Testis (tissue), 3 donors: ENCODE data around the gene C1QTNF3. TPM values are rescaled to one million over a fixed set of nuclear protein-coding genes. Genes with fewer than 3 reads are reported as not detected.

Experiments
- DNase-seq: peaks from one replicate; pipeline ENCODE4 v3.0.0-alpha.2; 2019
- H3K27ac ChIP-seq, 2 donors: fragments of 200-600 bp; sonication (generic); one replicate each; pipeline ENCODE4 v1.5.1; 2019
- H3K27me3 ChIP-seq: fragments of 200-600 bp; sonication (generic); one replicate; pipeline ENCODE4 v1.5.1; 2019
- H3K36me3 ChIP-seq: fragments of 200-600 bp; sonication (generic); one replicate; pipeline ENCODE4 v1.5.1; 2017; ENCODE audit warnings: low read depth; ENCODE audit errors: missing control alignments
- H3K4me1 ChIP-seq: fragments of 200-600 bp; sonication (generic); one replicate; pipeline ENCODE4 v1.5.1; 2019
- H3K4me3 ChIP-seq, 2 donors: fragments of 200-600 bp; sonication (generic); one replicate each; pipeline ENCODE4 v1.5.1; 2017 to 2019
- H3K9me3 ChIP-seq: fragments of 200-600 bp; sonication (generic); one replicate; pipeline ENCODE4 v1.5.1; 2017
- POLR2A ChIP-seq: fragments of 450-650 bp; IDR thresholded peaks from one replicate; pipeline ENCODE4 v1.6.1; 2017; ENCODE audit warnings: antibody characterized with exemption, mild to moderate bottlenecking, moderate library complexity
- WGBS, 2 donors: methylation state at CpG; one replicate each; pipeline ENCODE4 v1.1.5; 2018; 5-methylcytosine and 5-hydroxymethylcytosine counted together
- intact Hi-C: fragments of 100-400 bp; cut with DNase I; formaldehyde crosslinking; loops from one replicate; pipeline ENCODE4 v1.15.1; 2023; ENCODE audit warnings: low total_unique reads
- polyA plus RNA-seq: library from polyadenylated mRNA; stranded (reverse); fragments of 350-450 nt; fragmentation: Illumina TruSeq; extraction: RNeasy Lipid Tissue Mini Kit (QIAGEN cat#74804); gene quantifications from one replicate; pipeline ENCODE4 v1.2.3, GENCODE V29; 2014; ENCODE audit warnings: low read depth, low replicate concordance; ENCODE audit not compliant: insufficient read depth
- total RNA-seq, 2 donors: library from RNA; depleted of rRNA; stranded (reverse); fragments of >200 nt; gene quantifications; one replicate each; pipeline ENCODE4 v1.2.3, GENCODE V29; 2016
- TF ChIP-seq, protein P1 (sequence below), 3 experiments: fragments of 450-650 bp in 2 of 3; fragments of 200-600 bp in 1 of 3; sonication (generic) in 1 of 3; IDR thresholded peaks; one replicate each; pipeline ENCODE4 v1.5.1; 2016 to 2019; ENCODE audit warnings: antibody characterized with exemption in 3 of 3, mild to moderate bottlenecking in 2 of 3, moderate library complexity in 1 of 3

Gene C1QTNF3
- total and polyA plus RNA-seq, 3 donors from 2014 or later: 14.1 to 31.3 (median 27.1) TPM

DNA sequence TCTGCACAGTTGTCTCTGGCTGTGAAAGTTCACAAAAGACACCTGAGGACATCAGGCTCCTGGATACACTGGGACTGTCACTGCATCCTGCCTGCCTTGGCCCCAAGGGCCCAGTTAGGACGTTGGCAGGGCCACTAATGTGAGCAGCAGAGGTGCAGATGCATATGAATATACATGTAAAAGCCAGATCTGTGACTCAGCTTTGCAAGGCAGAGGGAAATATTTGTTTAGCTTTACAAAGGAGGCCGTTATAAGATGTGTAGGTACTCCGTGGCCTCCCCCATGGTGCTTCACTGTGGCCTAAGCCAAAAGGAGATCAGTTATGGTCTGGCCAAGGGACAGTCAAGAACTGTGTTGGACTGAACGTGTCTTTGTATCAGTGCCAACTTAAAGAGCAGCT lies 4.1 kb upstream of the C1QTNF3 start:
- no peak for TF ChIP-seq POLR2A
- TF ChIP-seq, protein P1, sequence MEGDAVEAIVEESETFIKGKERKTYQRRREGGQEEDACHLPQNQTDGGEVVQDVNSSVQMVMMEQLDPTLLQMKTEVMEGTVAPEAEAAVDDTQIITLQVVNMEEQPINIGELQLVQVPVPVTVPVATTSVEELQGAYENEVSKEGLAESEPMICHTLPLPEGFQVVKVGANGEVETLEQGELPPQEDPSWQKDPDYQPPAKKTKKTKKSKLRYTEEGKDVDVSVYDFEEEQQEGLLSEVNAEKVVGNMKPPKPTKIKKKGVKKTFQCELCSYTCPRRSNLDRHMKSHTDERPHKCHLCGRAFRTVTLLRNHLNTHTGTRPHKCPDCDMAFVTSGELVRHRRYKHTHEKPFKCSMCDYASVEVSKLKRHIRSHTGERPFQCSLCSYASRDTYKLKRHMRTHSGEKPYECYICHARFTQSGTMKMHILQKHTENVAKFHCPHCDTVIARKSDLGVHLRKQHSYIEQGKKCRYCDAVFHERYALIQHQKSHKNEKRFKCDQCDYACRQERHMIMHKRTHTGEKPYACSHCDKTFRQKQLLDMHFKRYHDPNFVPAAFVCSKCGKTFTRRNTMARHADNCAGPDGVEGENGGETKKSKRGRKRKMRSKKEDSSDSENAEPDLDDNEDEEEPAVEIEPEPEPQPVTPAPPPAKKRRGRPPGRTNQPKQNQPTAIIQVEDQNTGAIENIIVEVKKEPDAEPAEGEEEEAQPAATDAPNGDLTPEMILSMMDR (IDR thresholded peaks at IDR 0.05): no peak
- Histone ChIP-seq H3K27ac (no peak overlapping the region), H3K4me1 (peaks cover 5% of the 10 kb centered on the region), H3K36me3 (no peaks in the 10 kb centered on the region), H3K9me3 (no peaks in the 10 kb centered on the region), H3K4me3 (no peak overlapping the region), H3K27me3 (no peaks in the 10 kb centered on the region)
- intact Hi-C loops: no loop called here
- no peak for DNase-seq
- WGBS, 2 donors: 76 to 92% methylated on average over 4 of the region's 4 CpGs

DNA sequence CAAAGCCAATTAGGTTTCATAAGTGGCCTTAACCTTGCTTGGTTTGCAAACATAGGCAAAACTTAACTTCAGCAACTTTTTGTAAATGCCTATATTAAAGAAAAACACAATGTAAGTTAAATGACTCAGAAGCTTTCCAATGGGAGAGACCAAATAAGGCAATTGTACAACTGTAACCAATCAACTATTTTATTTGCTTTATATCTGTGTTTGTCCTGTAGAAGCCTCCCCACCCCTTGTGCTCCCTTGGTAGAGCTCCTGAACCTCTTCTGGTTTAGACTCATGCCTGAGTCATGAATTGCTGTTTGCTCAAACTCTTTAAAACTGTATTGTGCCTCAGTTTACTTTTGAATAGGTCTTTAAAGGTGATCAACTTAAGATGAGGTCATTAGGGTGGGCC lies 3.0 kb upstream of the C1QTNF3 start:
- Histone ChIP-seq H3K9me3 (no peaks in the 10 kb centered on the region), H3K27me3 (no peaks in the 10 kb centered on the region), H3K4me1 (peaks cover 5% of the 10 kb centered on the region), H3K27ac (no peak overlapping the region), H3K36me3 (no peaks in the 10 kb centered on the region), H3K4me3 (no peak overlapping the region)
- DNase-seq: no peak
- TF ChIP-seq POLR2A: no peak
- TF ChIP-seq, protein P1 (IDR thresholded peaks at IDR 0.05): no peak
- intact Hi-C loops: no loop called here

DNA sequence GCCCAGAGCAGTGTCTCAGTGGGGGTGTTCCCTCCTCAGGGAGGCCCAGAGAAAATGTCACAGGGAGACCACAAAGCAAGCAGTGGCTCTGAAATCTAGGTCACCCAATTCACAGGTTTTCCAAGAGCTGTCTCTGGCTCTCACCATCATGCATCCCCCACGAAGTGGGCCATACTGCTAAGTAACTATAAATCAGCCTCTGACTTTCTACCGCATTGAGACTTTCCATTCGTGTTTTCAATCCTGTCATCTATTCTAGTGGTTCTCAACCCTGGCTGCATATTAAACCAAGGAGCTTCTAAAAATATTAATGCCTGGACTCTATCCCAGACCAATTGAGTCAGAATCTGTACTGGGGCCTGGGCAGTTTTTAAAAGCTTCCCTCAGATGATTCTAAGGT lies 2.0 kb upstream of the C1QTNF3 start:
- no peaks in the 10 kb centered on the region for H3K36me3 ChIP-seq
- intact Hi-C loops: no loop called here
- peaks cover 5% of the 10 kb centered on the region for H3K4me1 ChIP-seq
- H3K4me3 ChIP-seq: no peak overlapping the region
- 68 to 75% methylated on average over 3 of the region's 3 CpGs for WGBS, 2 donors
- TF ChIP-seq, protein P1 (IDR thresholded peaks at IDR 0.05): no peak
- TF ChIP-seq POLR2A: no peak
- no peaks in the 10 kb centered on the region for H3K27me3 ChIP-seq
- no peak for DNase-seq
- H3K9me3 ChIP-seq: no peaks in the 10 kb centered on the region
- no peak overlapping the region for H3K27ac ChIP-seq

DNA sequence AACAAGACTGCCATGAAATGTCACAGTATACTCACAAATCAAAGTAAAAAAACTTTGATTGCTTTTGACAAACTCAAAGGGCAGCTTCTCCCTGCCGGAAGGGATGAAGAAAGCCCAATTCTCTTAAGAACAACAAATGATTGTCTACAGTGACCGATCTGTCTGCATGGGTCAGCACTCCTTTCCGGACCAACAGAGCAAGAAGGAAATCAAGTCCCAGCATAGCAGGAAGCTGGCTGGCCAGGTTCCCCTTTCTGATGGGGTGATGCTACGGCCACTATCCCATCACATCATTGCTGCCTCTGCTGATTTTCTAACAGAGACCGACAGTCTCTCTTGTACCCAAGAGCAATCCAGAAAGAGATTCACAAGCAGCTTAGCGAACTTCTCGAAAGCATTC lies 692 bp downstream of the C1QTNF3 start:
- no peaks in the 10 kb centered on the region for H3K36me3 ChIP-seq
- DNase-seq: no peak
- WGBS, 2 donors: 78 to 80% methylated on average over 7 of the region's 7 CpGs
- intact Hi-C loops: no loop called here
- H3K4me1 ChIP-seq: peaks cover 5% of the 10 kb centered on the region
- H3K27ac ChIP-seq: no peak overlapping the region
- no peaks in the 10 kb centered on the region for H3K9me3 ChIP-seq
- H3K27me3 ChIP-seq: no peaks in the 10 kb centered on the region
- H3K4me3 ChIP-seq: no peak overlapping the region
- TF ChIP-seq, protein P1 (IDR thresholded peaks at IDR 0.05): no peak
- TF ChIP-seq POLR2A: no peak

DNA sequence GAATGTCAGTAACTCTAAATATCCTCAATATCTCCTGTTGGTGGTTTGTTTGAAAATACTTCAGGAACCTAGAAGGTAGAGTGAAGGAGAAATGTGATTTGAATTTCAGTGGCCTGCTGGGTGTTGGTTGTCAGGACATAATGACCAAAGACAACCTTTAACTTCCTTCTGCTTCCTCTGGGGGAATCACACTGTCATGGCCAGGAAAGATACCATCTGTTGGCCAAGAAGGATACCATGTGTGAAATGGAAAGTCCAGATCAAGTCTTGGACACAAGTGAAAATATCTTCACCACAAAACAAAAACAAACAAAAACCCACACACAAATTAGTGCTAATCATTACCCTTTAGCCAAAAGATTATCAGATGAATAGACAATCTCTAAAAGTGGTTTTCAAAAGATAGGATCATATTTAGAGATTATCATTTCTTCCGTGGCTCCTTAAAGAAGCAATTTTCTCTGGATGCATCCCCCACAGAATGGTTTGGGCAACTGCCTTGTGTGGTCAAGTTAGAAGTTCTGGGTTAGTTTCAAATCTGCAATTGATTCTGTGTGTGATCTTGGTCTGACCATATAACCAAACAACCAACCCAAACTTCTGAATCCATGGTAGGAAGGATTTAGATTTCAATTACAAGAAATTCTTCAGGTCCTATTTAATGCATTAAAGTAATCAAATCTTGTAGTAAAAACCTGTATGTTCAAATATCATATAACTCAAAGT lies 1.6 kb downstream of the C1QTNF3 start:
- WGBS, 2 donors: 78 to 85% methylated on average over 1 of the region's 1 CpG
- no peak for TF ChIP-seq POLR2A
- TF ChIP-seq, protein P1 (IDR thresholded peaks at IDR 0.05): no peak
- intact Hi-C loops: no loop called here
- Histone ChIP-seq H3K4me3 (no peak overlapping the region), H3K9me3 (no peaks in the 10 kb centered on the region), H3K27me3 (no peaks in the 10 kb centered on the region), H3K27ac (no peak overlapping the region), H3K4me1 (peaks cover 5% of the 10 kb centered on the region), H3K36me3 (no peaks in the 10 kb centered on the region)
- DNase-seq: no peak
